Neural crest cell (in vitro differentiated cells): ENCODE data around the gene KLC1. TPM values are rescaled to one million over a fixed set of nuclear protein-coding genes. Genes with fewer than 3 reads are reported as not detected.

Source experiments
- DNase-seq: peaks from one replicate; pipeline ENCODE4 v3.0.0; 2021; ENCODE audit warnings: low read depth, mixed read lengths, low spot score
- H3K27ac Mint-ChIP-seq: one replicate; pipeline ENCODE4 v1.8.0; 2021; ENCODE audit warnings: mild to moderate bottlenecking, mixed read lengths; ENCODE audit not compliant: unreplicated experiment
- H3K27me3 Mint-ChIP-seq: 2 replicates; pipeline ENCODE4 v1.8.0; 2021; ENCODE audit warnings: low read depth, mild to moderate bottlenecking, mixed read lengths
- H3K36me3 Mint-ChIP-seq: 2 replicates; pipeline ENCODE4 v1.8.0; 2021; ENCODE audit warnings: low read depth, mild to moderate bottlenecking, mixed read lengths
- H3K4me1 Mint-ChIP-seq: 2 replicates; pipeline ENCODE4 v1.8.0; 2021; ENCODE audit warnings: mixed read lengths
- H3K4me3 Mint-ChIP-seq: one replicate; pipeline ENCODE4 v1.8.0; 2021; ENCODE audit warnings: mild to moderate bottlenecking, mixed read lengths
- H3K9me3 Mint-ChIP-seq: 2 replicates; pipeline ENCODE4 v1.8.0; 2021; ENCODE audit warnings: mixed read lengths
- CTCF ChIP-seq: fragments of 200-600 bp; sonication (generic); conservative IDR thresholded peaks from 2 replicates; pipeline ENCODE4 v1.5.0; 2021; ENCODE audit warnings: antibody characterized with exemption, mild to moderate bottlenecking
- total RNA-seq: library from RNA; stranded (reverse); gene quantifications from 2 replicates; pipeline ENCODE4 v1.2.1, GENCODE V29; 2021

Gene KLC1
- total RNA-seq, 1 donor from 2014 or later, result 173 TPM

DNA sequence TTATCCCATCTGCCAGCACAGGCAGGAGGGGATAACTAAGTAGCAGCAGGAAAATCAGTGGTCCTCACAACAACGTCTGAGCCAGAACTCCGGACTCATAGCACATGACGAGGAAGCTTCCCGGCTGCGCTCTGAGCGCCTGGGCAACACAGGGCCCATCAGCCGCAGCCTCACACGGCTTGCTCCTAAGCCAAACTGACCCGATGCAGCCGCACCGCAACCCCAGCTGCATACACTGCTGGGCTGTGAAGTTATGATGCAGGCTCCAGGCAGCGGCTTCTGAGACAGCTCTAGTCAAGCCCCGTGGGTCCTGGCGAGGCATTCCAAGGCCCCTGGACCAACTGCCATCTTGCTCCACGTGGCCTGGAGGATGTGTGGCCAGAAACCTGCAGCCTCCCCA lies 114.7 kb downstream of the KLC1 start:
- Mint-ChIP-seq H3K27me3 (no peaks in the 10 kb centered on the region), H3K27ac (no peak overlapping the region), H3K4me3 (no peak overlapping the region), H3K4me1 (no peaks in the 10 kb centered on the region), H3K36me3 (no peaks in the 10 kb centered on the region), H3K9me3 (no peaks in the 10 kb centered on the region)
- no peak for TF ChIP-seq CTCF
- no peak for DNase-seq

DNA sequence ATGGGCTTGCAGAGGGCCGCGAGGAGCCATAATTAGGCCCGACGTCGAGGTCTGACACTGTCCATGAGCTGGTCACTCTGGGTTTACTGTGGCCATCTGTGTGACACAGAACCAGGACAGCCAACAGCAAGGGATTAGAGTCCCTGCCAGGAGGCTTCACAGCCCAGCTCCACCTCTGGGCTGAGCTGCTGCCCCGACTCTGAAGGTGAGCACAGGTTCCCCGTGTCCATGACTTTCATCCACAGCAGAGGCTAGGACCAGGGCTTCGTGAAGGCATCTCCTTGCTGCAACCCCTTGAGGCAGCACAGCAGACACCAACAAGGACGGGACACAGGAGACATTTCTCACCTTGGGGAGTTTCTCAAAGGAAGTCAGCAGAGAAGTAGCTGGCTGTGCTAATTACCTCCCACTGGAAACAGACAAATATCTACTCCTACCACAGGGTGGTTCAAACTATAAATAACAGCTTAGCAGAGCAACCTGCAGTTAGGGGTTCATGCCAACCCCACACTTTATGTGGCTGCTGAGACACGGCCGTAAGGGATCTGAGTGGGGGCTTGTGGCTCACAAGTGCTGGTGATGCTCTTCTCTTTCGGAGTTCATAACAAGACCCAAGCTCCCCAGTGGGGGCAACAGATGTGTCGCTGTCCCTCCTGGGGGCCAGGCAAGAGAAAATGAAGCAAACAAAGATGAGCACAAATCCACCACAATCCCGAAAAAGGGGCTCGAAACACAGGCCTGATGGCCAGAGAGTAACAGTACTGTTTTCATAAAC lies 115.8 kb downstream of the KLC1 start:
- Mint-ChIP-seq H3K27me3 (no peaks in the 10 kb centered on the region), H3K9me3 (no peaks in the 10 kb centered on the region), H3K4me3 (no peak overlapping the region), H3K4me1 (no peaks in the 10 kb centered on the region), H3K36me3 (no peaks in the 10 kb centered on the region), H3K27ac (no peak overlapping the region)
- no peak for TF ChIP-seq CTCF
- no peak for DNase-seq

- Mint-ChIP-seq H3K4me1 (no peaks in the 10 kb centered on the region), H3K36me3 (no peaks in the 10 kb centered on the region), H3K4me3 (no peak overlapping the region), H3K27ac (no peak overlapping the region), H3K9me3 (no peaks in the 10 kb centered on the region), H3K27me3 (no peaks in the 10 kb centered on the region)
- no peak for DNase-seq
- no peak for TF ChIP-seq CTCF
Measured at GRCh38 chr14:103745424-103745823, 116.4 kb downstream of the KLC1 start.

DNA sequence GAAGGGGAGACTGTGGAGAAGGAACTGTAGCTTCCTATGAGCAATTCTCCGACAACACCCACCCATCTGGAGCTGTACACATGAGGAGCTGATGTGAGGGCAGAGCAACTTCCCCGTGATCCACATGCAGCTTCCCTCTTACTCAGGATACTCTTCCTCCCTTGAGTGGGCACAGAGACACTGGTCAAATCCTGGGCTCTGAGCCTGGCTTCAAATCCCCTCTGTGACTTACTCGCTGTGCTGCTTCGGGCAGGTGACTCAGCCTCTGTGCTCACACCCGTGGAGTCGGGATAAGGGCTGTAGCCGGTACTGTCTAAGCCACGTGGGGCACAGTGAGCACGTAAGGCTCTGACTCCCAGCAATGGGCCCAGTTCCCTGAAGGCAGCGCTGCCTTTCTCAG lies 117.7 kb downstream of the KLC1 start:
- no peak overlapping the region for H3K27ac Mint-ChIP-seq
- H3K4me1 Mint-ChIP-seq, result no peaks in the 10 kb centered on the region
- no peaks in the 10 kb centered on the region for H3K9me3 Mint-ChIP-seq
- no peak for TF ChIP-seq CTCF
- no peak for DNase-seq
- H3K4me3 Mint-ChIP-seq, result no peak overlapping the region
- H3K27me3 Mint-ChIP-seq, result no peaks in the 10 kb centered on the region
- H3K36me3 Mint-ChIP-seq, result no peaks in the 10 kb centered on the region

DNA sequence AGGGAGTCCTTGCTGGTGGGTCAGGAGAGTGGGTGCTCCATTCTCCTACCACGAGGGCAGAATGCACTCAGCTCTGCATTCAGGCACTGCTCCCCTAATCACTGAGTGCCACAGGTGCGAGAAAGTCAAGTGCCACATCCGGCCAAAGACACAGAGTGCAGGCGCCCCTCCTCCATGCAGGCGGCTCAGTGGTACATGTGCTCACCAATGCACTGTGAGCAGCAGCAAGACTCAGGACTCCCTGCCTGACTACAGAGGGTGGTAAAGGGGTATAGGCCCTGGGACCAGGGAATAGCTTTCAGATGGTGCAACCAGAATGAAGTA lies 119.5 kb downstream of the KLC1 start:
- H3K4me3 Mint-ChIP-seq, result no peak overlapping the region
- no peaks in the 10 kb centered on the region for H3K27me3 Mint-ChIP-seq
- H3K4me1 Mint-ChIP-seq, result no peaks in the 10 kb centered on the region
- H3K27ac Mint-ChIP-seq, result no peak overlapping the region
- DNase-seq, result no peak
- no peaks in the 10 kb centered on the region for H3K9me3 Mint-ChIP-seq
- H3K36me3 Mint-ChIP-seq, result no peaks in the 10 kb centered on the region
- no peak for TF ChIP-seq CTCF
